ENCODE measurements around the gene MR1. TPM values are rescaled to one million over a fixed set of nuclear protein-coding genes. Genes with fewer than 3 reads are reported as not detected.
A peak's percentile ranks its signal among the peaks of the same experiment; 100 is the strongest.

MR1 gene
- total RNA-seq, 1 donor from 2014 or later: 4.8 TPM

DNA sequence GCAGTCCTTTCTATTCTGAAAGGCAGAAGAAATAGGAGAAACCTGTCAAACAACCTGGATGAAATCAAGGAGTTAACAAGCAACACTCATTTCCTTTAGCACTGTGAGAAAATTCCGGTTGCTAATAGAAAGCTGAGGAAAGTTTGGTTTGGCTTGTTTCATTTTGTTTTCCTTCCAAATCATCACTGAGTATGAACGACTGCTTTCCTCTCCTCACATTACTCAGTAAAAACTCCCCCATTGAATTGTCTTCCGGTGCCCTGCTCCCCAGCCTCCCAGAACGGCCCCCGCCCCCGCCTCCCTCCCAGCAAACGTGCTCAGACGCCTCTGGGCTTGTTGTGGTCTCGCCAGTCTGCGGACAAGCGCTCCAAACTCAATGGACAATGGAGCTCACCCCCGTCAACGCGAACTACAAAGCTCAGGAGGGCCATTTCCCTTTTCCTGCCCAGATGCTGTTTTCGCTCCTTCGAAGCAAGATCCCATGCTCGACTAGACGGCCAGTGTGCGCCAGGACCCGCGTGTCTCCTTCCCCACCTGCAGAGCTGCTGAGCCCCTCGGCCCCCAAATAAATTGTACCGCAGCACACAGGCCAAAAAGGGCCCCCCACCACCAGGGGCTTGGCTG is 11.9 kb upstream of the MR1 start:
- peak overlapping the region; percentile 78 for H3K4me3 ChIP-seq
- H3K9me3 ChIP-seq (replicated peaks): no peaks in the 10 kb centered on the region
- intact Hi-C loops (cut with micrococcal nuclease): no loop called here
- TF ChIP-seq, protein P1, sequence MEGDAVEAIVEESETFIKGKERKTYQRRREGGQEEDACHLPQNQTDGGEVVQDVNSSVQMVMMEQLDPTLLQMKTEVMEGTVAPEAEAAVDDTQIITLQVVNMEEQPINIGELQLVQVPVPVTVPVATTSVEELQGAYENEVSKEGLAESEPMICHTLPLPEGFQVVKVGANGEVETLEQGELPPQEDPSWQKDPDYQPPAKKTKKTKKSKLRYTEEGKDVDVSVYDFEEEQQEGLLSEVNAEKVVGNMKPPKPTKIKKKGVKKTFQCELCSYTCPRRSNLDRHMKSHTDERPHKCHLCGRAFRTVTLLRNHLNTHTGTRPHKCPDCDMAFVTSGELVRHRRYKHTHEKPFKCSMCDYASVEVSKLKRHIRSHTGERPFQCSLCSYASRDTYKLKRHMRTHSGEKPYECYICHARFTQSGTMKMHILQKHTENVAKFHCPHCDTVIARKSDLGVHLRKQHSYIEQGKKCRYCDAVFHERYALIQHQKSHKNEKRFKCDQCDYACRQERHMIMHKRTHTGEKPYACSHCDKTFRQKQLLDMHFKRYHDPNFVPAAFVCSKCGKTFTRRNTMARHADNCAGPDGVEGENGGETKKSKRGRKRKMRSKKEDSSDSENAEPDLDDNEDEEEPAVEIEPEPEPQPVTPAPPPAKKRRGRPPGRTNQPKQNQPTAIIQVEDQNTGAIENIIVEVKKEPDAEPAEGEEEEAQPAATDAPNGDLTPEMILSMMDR (IDR thresholded peaks at IDR 0.05; ENCODE audit: borderline replicate concordance): no peak
- H3K36me3 ChIP-seq: no peaks in the 10 kb centered on the region
- peak overlapping the region; percentile 88 for H3K27ac ChIP-seq (replicated peaks)
- peak; percentile 62 for DNase-seq
- H3K4me1 ChIP-seq: peaks cover 43% of the 10 kb centered on the region
- no peaks in the 10 kb centered on the region for H3K27me3 ChIP-seq (ENCODE audit: low read depth)

DNA sequence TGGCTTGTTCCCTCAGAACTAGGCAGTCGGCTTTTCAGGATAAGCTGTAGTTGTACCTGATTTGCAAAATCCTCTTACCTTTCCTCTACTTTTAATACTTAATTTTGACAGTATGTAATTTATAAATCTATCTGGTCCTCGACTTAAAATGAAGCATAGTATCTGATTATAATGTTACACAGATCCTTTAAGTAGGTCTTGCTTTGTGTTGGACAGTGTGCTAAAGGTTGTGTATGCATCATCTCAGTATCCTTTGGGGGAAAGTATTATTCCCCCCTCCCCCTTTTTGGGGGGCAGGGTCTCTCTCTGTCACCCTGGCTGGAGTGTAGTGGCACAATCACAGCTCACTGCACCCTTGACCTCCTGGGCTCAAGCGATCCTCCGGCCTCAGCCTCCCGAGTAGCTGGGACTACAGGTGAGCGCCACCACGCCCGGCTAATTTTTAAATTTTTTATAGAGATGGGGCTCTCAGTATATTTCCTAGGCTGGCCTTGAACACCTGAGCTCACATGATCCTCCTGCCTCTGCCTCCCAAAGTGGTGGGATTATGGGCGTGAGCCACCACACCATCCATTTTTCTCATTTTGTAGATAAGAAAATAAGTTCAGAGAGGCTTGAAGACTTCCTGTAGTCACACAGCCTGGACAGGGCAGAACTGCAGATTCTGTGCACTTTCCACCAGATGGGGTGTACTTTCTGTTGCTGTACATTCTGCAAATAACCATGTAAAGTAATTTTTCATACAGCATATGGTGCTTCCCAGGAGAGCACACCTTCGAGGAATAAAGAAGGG is 10.3 kb upstream of the MR1 start:
- Histone ChIP-seq H3K27me3 (ENCODE audit: low read depth) (no peaks in the 10 kb centered on the region), H3K36me3 (no peaks in the 10 kb centered on the region), H3K27ac (replicated peaks) (peak overlapping the region; percentile 53), H3K4me1 (peaks cover 43% of the 10 kb centered on the region), H3K4me3 (peak overlapping the region; percentile 78), H3K9me3 (replicated peaks) (no peaks in the 10 kb centered on the region)
- intact Hi-C loops (cut with micrococcal nuclease): no loop called here
- DNase-seq: no peak
- TF ChIP-seq, protein P1 (IDR thresholded peaks at IDR 0.05; ENCODE audit: borderline replicate concordance): no peak

DNA sequence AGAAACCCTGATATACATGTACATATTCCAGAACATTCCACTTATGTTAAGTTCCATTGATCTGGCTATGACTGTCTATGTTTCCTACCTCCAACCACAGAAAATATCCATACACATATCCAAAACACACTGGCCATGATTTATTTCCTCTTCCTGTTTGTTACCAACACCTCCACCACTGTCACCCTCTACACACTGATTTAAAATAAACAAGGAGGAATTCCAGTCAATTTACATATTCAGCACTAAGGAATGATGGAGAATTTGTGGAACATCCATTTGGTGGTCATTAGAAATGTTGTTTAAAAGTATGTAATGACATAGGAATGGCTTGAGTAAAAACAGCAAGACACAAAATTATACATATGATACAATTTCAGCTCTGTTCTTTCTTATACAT is 5.6 kb upstream of the MR1 start:
- intact Hi-C loops (cut with micrococcal nuclease): no loop called here
- Histone ChIP-seq H3K9me3 (replicated peaks) (no peaks in the 10 kb centered on the region), H3K27ac (replicated peaks) (no peak overlapping the region)

DNA sequence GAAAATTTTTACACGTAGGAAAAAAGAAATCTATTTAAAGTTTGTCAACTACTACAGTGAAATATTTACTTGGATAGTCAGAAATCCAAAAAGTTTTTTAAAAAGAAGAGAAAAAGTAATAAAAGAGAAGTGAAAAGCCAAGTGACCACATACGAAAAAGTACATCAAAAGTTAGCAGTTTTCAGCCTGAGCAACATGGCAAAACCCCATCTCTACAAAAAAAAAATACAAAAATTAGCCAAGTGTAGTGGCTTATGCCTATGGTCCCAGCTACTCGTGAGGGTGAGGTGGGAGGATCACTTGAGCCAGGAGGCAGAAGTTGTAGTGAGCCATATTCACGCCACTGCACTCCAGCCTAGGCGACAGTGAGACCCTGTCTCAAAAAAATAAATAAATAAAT is 5.2 kb upstream of the MR1 start:
- no peak for DNase-seq
- no peaks in the 10 kb centered on the region for H3K36me3 ChIP-seq
- H3K4me1 ChIP-seq: peaks cover 17% of the 10 kb centered on the region
- no peak overlapping the region for H3K4me3 ChIP-seq
- no peaks in the 10 kb centered on the region for H3K9me3 ChIP-seq (replicated peaks)
- no peaks in the 10 kb centered on the region for H3K27me3 ChIP-seq (ENCODE audit: low read depth)
- no peak overlapping the region for H3K27ac ChIP-seq (replicated peaks)
- TF ChIP-seq, protein P1 (IDR thresholded peaks at IDR 0.05; ENCODE audit: borderline replicate concordance): no peak
- intact Hi-C loops (cut with micrococcal nuclease): no loop called here

More for the DNA sequence above, 5.6 kb upstream of the MR1 start:
- DNase-seq: no peak
- H3K4me3 ChIP-seq: no peak overlapping the region
- H3K4me1 ChIP-seq: peaks cover 17% of the 10 kb centered on the region
- TF ChIP-seq, protein P1 (IDR thresholded peaks at IDR 0.05; ENCODE audit: borderline replicate concordance): no peak
- no peaks in the 10 kb centered on the region for H3K27me3 ChIP-seq (ENCODE audit: low read depth)
- H3K36me3 ChIP-seq: no peaks in the 10 kb centered on the region

DNA sequence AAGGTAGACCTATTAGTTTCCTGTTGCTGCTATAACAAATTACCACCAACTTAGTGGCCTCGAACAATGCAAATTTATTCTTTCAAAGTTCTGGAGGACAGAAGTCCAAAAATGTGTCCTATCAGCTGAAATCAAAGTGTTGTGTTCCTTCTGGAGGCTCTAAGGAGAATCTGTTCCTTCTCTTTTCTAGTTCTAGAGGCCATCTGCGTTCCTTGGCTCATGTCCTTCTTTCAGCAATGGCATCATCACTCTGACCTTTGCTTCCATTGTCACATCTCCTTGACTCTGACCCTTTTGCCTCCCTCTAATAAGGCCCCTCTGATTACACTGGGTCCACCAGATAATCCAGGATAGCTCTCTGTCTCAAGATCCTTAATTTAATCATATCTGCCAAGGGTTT is 1.2 kb upstream of the MR1 start:
- DNase-seq: no peak
- Histone ChIP-seq H3K9me3 (replicated peaks) (no peaks in the 10 kb centered on the region), H3K4me3 (no peak overlapping the region), H3K27ac (replicated peaks) (peak overlapping the region; percentile 85), H3K4me1 (peaks cover 41% of the 10 kb centered on the region), H3K36me3 (no peaks in the 10 kb centered on the region), H3K27me3 (ENCODE audit: low read depth) (no peaks in the 10 kb centered on the region)
- intact Hi-C loops (cut with micrococcal nuclease): no loop called here
- TF ChIP-seq, protein P1 (IDR thresholded peaks at IDR 0.05; ENCODE audit: borderline replicate concordance): no peak

All from left ventricle myocardium inferior (tissue), 1 donor.